PFSK-1 (cell line): Measurements from ENCODE around the gene MS4A4A.

Experiments
- POLR2AphosphoS5 ChIP-seq: IDR thresholded peaks from 2 replicates; pipeline ENCODE4 v1.6.1; 2012; ENCODE audit warnings: low read depth, mild to moderate bottlenecking, control low read depth, low read length, moderate library complexity
- REST ChIP-seq, 2 experiments: IDR thresholded peaks; 2 replicates each; pipeline versions ENCODE4 v1.6.1 to v1.8.0; 2011 to 2012; ENCODE audit warnings: low read depth in 2 of 2, low read length in 2 of 2, control low read depth in 1 of 2, inconsistent platforms in 1 of 2, mild to moderate bottlenecking in 1 of 2, moderate library complexity in 1 of 2; ENCODE audit not compliant: insufficient read depth in 1 of 2
- SIN3A ChIP-seq: IDR thresholded peaks from 2 replicates; pipeline ENCODE4 v1.6.1; 2012; ENCODE audit warnings: mild to moderate bottlenecking, low read length, moderate library complexity, borderline replicate concordance; ENCODE audit not compliant: insufficient read depth

- TF ChIP-seq POLR2AphosphoS5 = no peak
- TF ChIP-seq SIN3A = no peak
- no peak for TF ChIP-seq REST (IDR thresholded peaks at IDR 0.05; ENCODE audit: insufficient read depth in 1 of 2, low read depth in 2 of 2, low read length in 2 of 2)
These were observed 28.0 kb upstream of the MS4A4A start for GRCh38 chr11:60252213-60253108.
